ENCODE results near the gene NLRP6.
"Not testable (repeated sequence)": the region's sequence is repeated elsewhere in the genome, so short reads cannot be mapped to it uniquely, and the experiment has no call there.

The NLRP6 gene

GRCh38 chr11:308740-309665, 30.8 kb downstream of the NLRP6 start:
- DNase-seq (ENCODE audit: low read depth) = not testable (repeated sequence)

- not testable (repeated sequence) for DNase-seq (ENCODE audit: low read depth)
Measured at GRCh38 chr11:309979-310572, 31.9 kb downstream of the NLRP6 start.

GRCh38 chr11:311013-311748, 33.0 kb downstream of the NLRP6 start:
- not testable (repeated sequence) for DNase-seq (ENCODE audit: low read depth)

- DNase-seq (ENCODE audit: low read depth) = no peak
Measured at GRCh38 chr11:312092-312816, 34.0 kb downstream of the NLRP6 start.

GRCh38 chr11:313304-313786, 35.1 kb downstream of the NLRP6 start:
- DNase-seq (ENCODE audit: low read depth) = no peak

- no peak for DNase-seq (ENCODE audit: low read depth)
Measured at GRCh38 chr11:313787-314553, 35.8 kb downstream of the NLRP6 start, which contains the start of gene IFITM1. TSS of gene IFITM1 (plus strand) at chr11:314040. CDS start at chr11:314171, 131 bp downstream.

- DNase-seq (ENCODE audit: low read depth) = not testable (repeated sequence)
Measured at GRCh38 chr11:314554-314875, 36.3 kb downstream of the NLRP6 start.

- no peak for DNase-seq (ENCODE audit: low read depth)
Measured at GRCh38 chr11:315051-315481, 36.9 kb downstream of the NLRP6 start.

GRCh38 chr11:315516-315994, 37.3 kb downstream of the NLRP6 start:
- no peak for DNase-seq (ENCODE audit: low read depth)

GRCh38 chr11:316031-316701, 38.0 kb downstream of the NLRP6 start:
- DNase-seq (ENCODE audit: low read depth) = no peak

GRCh38 chr11:316891-317301, 38.7 kb downstream of the NLRP6 start:
- no peak for DNase-seq (ENCODE audit: low read depth)

- DNase-seq (ENCODE audit: low read depth) = not testable (repeated sequence)
Measured at GRCh38 chr11:317668-318404, 39.6 kb downstream of the NLRP6 start.

GRCh38 chr11:318405-319120, 40.4 kb downstream of the NLRP6 start:
- DNase-seq (ENCODE audit: low read depth) = not testable (repeated sequence)

GRCh38 chr11:319121-319887, 41.1 kb downstream of the NLRP6 start:
- not testable (repeated sequence) for DNase-seq (ENCODE audit: low read depth)

- not testable (repeated sequence) for DNase-seq (ENCODE audit: low read depth)
Measured at GRCh38 chr11:319888-320273, 41.7 kb downstream of the NLRP6 start.

- DNase-seq (ENCODE audit: low read depth) = no peak
Measured at GRCh38 chr11:324156-324555, 45.9 kb downstream of the NLRP6 start.

GRCh38 chr11:324593-325517, 46.6 kb downstream of the NLRP6 start:
- DNase-seq (ENCODE audit: low read depth) = not testable (repeated sequence)
